Measurements from ENCODE around the gene RELL1.
A peak's percentile ranks its signal among the peaks of the same experiment; 100 is the strongest.

RELL1 gene

GRCh38 chr4:37686373-37687193, at the start of gene RELL1:
RELL1 (minus strand) TSS chr4:37686376; CDS start chr4:37686287, 89 bp downstream.
- peaks cover 11% of the 10 kb centered on the region for H3F3A ChIP-seq (ENCODE audit: control insufficient read depth, insufficient read depth)
- peak within 1 kb of the TSS; percentile 0 for H3K27ac ChIP-seq (ENCODE audit: low read depth, low read length)
- H3K4me1 ChIP-seq (ENCODE audit: control insufficient read depth, low read length), result peaks cover 36% of the 10 kb centered on the region
- H3K27me3 ChIP-seq (ENCODE audit: control insufficient read depth, low read length), result no peaks in the 10 kb centered on the region
- no peaks in the 10 kb centered on the region for H3K9me3 ChIP-seq (ENCODE audit: control insufficient read depth, insufficient read depth, low read length)
- no peaks in the 10 kb centered on the region; the same call in 1 of the 2 replicates for H4K20me1 ChIP-seq (ENCODE audit: control insufficient read depth, insufficient read depth, low read depth, low read length)
- peak within 1 kb of the TSS; percentile 75 for H3K4me2 ChIP-seq (ENCODE audit: low read length)
- no peaks in the 10 kb centered on the region for H3K9me2 ChIP-seq (replicated peaks; ENCODE audit: control insufficient read depth, low read length)
- no peaks in the 10 kb centered on the region for H3K79me2 ChIP-seq (ENCODE audit: control insufficient read depth, low read length)
- H3K36me3 ChIP-seq (ENCODE audit: control insufficient read depth, low read length), result no peaks in the 10 kb centered on the region
- TF ChIP-seq EZH2phosphoT487 (IDR thresholded peaks at IDR 0.05; ENCODE audit: borderline replicate concordance, low read length) (no peak), CTCF (IDR thresholded peaks at IDR 0.05; ENCODE audit: low read depth, low read length, poor library complexity, severe bottlenecking) (no peak)
- peak within 1 kb of the TSS; percentile 88 for H3K4me3 ChIP-seq (ENCODE audit: low read length)

GRCh38 chr4:37735578-37735977, 49.4 kb upstream of the RELL1 start:
- no peak overlapping the region for H3K4me3 ChIP-seq (ENCODE audit: low read length)
- no peaks in the 10 kb centered on the region for H3K9me2 ChIP-seq (replicated peaks; ENCODE audit: control insufficient read depth, low read length)
- H3K4me1 ChIP-seq (ENCODE audit: control insufficient read depth, low read length), result no peaks in the 10 kb centered on the region
- H3K9me3 ChIP-seq (ENCODE audit: control insufficient read depth, insufficient read depth, low read length), result no peaks in the 10 kb centered on the region
- no peak overlapping the region for H3K4me2 ChIP-seq (ENCODE audit: low read length)
- H3K27ac ChIP-seq (ENCODE audit: low read depth, low read length), result no peak overlapping the region
- H3K79me2 ChIP-seq (ENCODE audit: control insufficient read depth, low read length), result no peaks in the 10 kb centered on the region
- H3K36me3 ChIP-seq (ENCODE audit: control insufficient read depth, low read length), result no peaks in the 10 kb centered on the region
- TF ChIP-seq CTCF (IDR thresholded peaks at IDR 0.05; ENCODE audit: low read depth, low read length, poor library complexity, severe bottlenecking), result no peak
- no peak for TF ChIP-seq EZH2phosphoT487 (IDR thresholded peaks at IDR 0.05; ENCODE audit: borderline replicate concordance, low read length)
- H4K20me1 ChIP-seq (ENCODE audit: control insufficient read depth, insufficient read depth, low read depth, low read length), result no peaks in the 10 kb centered on the region
- no peaks in the 10 kb centered on the region for H3F3A ChIP-seq (ENCODE audit: control insufficient read depth, insufficient read depth)
- no peaks in the 10 kb centered on the region for H3K27me3 ChIP-seq (ENCODE audit: control insufficient read depth, low read length)

GRCh38 chr4:37734989-37735388, 48.8 kb upstream of the RELL1 start:
- no peak overlapping the region for H3K27ac ChIP-seq (ENCODE audit: low read depth, low read length)

More at GRCh38 chr4:37734989-37735388, 48.8 kb upstream of the RELL1 start:
- Histone ChIP-seq H3K4me2 (ENCODE audit: low read length) (no peak overlapping the region), H3F3A (ENCODE audit: control insufficient read depth, insufficient read depth) (no peaks in the 10 kb centered on the region), H3K9me2 (replicated peaks; ENCODE audit: control insufficient read depth, low read length) (no peaks in the 10 kb centered on the region), H3K36me3 (ENCODE audit: control insufficient read depth, low read length) (no peaks in the 10 kb centered on the region), H3K27me3 (ENCODE audit: control insufficient read depth, low read length) (no peaks in the 10 kb centered on the region), H3K4me3 (ENCODE audit: low read length) (no peak overlapping the region), H4K20me1 (ENCODE audit: control insufficient read depth, insufficient read depth, low read depth, low read length) (no peaks in the 10 kb centered on the region), H3K79me2 (ENCODE audit: control insufficient read depth, low read length) (no peaks in the 10 kb centered on the region), H3K9me3 (ENCODE audit: control insufficient read depth, insufficient read depth, low read length) (no peaks in the 10 kb centered on the region), H3K4me1 (ENCODE audit: control insufficient read depth, low read length) (no peaks in the 10 kb centered on the region)
- TF ChIP-seq EZH2phosphoT487 (IDR thresholded peaks at IDR 0.05; ENCODE audit: borderline replicate concordance, low read length) (no peak), CTCF (IDR thresholded peaks at IDR 0.05; ENCODE audit: low read depth, low read length, poor library complexity, severe bottlenecking) (no peak)
